Measurements from ENCODE around the gene CYFIP2. TPM values are rescaled to one million over a fixed set of nuclear protein-coding genes. Genes with fewer than 3 reads are reported as not detected.

The CYFIP2 gene
- total and polyA plus RNA-seq, 11 donors, result 23.2 to 62.7 (median 37.4) TPM

- intact Hi-C loops (cut with DNase I), result no loop called here
- peak overlapping the region in 3 of 12 donors; percentile 1 to 87 (median 26) for H3K27ac ChIP-seq
These were observed 4.8 kb downstream of the CYFIP2 start for GRCh38 chr5:157270771-157271170.

DNA sequence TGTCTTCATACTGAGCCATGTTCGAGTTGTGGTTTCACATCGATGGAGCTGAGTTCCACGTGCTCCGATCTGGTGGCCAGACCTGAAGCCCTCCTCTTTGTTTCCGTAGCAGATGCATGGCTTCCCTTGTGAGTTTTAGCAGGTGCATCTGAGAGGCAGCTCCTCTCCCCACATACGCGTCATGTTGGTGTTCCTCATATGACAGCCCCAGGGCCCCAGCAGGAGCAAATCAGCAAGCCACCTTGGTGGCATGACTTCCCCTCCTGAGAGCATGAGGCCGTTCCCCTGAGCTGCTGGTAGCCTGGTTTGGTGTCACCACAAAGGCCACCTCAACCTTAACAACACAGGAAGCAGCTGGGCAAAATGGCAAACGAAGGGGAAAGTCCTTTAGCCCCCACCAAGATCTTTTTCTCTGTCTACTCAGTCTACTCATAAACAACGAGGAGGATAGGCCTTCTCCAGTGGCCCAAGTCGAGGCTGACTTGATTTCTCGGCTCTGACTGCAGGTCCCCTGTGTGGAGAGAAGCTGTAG is 5.9 kb downstream of the CYFIP2 start:
- peak overlapping the region in 4 of 12 donors; percentile 1 to 87 (median 31) for H3K27ac ChIP-seq

More at GRCh38 chr5:157270771-157271170, 4.8 kb downstream of the CYFIP2 start:
- H3K4me1 ChIP-seq, result peaks cover 0 to 90% (median 15%) of the 10 kb centered on the region in 12 donors
- H3K36me3 ChIP-seq, result no peaks in the 10 kb centered on the region
- 57 to 75% (median 68%) methylated on average over 3 of the region's 3 CpGs for WGBS, 4 donors
- ATAC-seq (no peak), DNase-seq (no peak)
- H3K27me3 ChIP-seq, result peaks cover 0 to 5% (median 0%) of the 10 kb centered on the region in 9 donors
- H3K9me3 ChIP-seq, result no peaks in the 10 kb centered on the region
- TF ChIP-seq, protein P1, sequence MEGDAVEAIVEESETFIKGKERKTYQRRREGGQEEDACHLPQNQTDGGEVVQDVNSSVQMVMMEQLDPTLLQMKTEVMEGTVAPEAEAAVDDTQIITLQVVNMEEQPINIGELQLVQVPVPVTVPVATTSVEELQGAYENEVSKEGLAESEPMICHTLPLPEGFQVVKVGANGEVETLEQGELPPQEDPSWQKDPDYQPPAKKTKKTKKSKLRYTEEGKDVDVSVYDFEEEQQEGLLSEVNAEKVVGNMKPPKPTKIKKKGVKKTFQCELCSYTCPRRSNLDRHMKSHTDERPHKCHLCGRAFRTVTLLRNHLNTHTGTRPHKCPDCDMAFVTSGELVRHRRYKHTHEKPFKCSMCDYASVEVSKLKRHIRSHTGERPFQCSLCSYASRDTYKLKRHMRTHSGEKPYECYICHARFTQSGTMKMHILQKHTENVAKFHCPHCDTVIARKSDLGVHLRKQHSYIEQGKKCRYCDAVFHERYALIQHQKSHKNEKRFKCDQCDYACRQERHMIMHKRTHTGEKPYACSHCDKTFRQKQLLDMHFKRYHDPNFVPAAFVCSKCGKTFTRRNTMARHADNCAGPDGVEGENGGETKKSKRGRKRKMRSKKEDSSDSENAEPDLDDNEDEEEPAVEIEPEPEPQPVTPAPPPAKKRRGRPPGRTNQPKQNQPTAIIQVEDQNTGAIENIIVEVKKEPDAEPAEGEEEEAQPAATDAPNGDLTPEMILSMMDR (IDR thresholded peaks at IDR 0.05), result no peak
- no peak for TF ChIP-seq POLR2A (IDR thresholded peaks at IDR 0.05)
- H3K4me3 ChIP-seq, result no peak overlapping the region

GRCh38 chr5:157273131-157273556 is 7.2 kb downstream of the CYFIP2 start:
- Histone ChIP-seq H3K27ac (peak overlapping the region in 2 of 12 donors; percentile 54 to 87), H3K27me3 (no peaks in the 10 kb centered on the region), H3K4me3 (peak overlapping the region in 1 of 12 donors; percentile 22), H3K9me3 (no peaks in the 10 kb centered on the region), H3K36me3 (no peaks in the 10 kb centered on the region), H3K4me1 (peaks cover 0 to 81% (median 6%) of the 10 kb centered on the region in 12 donors)
- TF ChIP-seq, protein P1 (IDR thresholded peaks at IDR 0.05), result no peak
- no peak for TF ChIP-seq POLR2A (IDR thresholded peaks at IDR 0.05)
- intact Hi-C loops (cut with DNase I), result no loop called here
- DNase-seq (no peak), ATAC-seq (peak in 2 of 4 donors; percentile 29 to 56)
- 41 to 72% (median 60%) methylated on average over 1 of the region's 1 CpG for WGBS, 4 donors

More for the DNA sequence above, 5.9 kb downstream of the CYFIP2 start:
- intact Hi-C loops (cut with DNase I), result no loop called here
- peak in 1 of 5 donors; percentile 35 for DNase-seq
- Histone ChIP-seq H3K36me3 (no peaks in the 10 kb centered on the region), H3K4me1 (peaks cover 0 to 86% (median 11%) of the 10 kb centered on the region in 12 donors), H3K9me3 (no peaks in the 10 kb centered on the region), H3K27me3 (peaks cover 0 to 5% (median 0%) of the 10 kb centered on the region in 9 donors), H3K4me3 (peak overlapping the region in 1 of 12 donors; percentile 22)
- 75 to 90% (median 84%) methylated on average over 7 to 12 of the region's 12 CpGs for WGBS, 4 donors
- no peak for TF ChIP-seq POLR2A (IDR thresholded peaks at IDR 0.05)
- TF ChIP-seq, protein P1 (IDR thresholded peaks at IDR 0.05), result no peak
- ATAC-seq, result peak in 2 of 4 donors; percentile 11 to 27

DNA sequence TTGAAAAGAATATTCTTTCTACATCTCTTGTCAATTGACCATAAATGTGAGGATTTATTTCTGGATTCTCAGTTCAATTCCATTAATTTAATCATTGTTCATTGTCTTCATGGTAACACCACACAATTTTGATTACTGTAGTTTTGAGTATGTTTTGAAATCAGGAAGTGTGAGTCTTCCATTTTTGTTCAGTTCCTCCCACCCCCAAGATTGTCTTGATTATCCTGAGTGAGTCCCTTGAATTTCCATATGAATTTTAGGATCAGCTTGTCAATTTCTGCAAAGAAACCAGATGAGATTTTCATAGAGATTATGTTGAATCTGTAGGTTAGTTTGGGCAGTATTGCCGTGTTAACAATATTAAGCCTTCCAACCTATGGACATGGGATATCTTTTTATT is 9.5 kb downstream of the CYFIP2 start:
- ATAC-seq (no peak), DNase-seq (no peak)
- no peak for TF ChIP-seq POLR2A (IDR thresholded peaks at IDR 0.05)
- TF ChIP-seq, protein P1 (IDR thresholded peaks at IDR 0.05), result no peak
- Histone ChIP-seq H3K4me1 (peaks cover 0 to 67% (median 3%) of the 10 kb centered on the region in 12 donors), H3K9me3 (no peaks in the 10 kb centered on the region), H3K36me3 (no peaks in the 10 kb centered on the region), H3K27ac (no peak overlapping the region), H3K27me3 (no peaks in the 10 kb centered on the region), H3K4me3 (no peak overlapping the region)
- 91 to 98% (median 95%) methylated on average over 1 of the region's 1 CpG for WGBS, 4 donors
- intact Hi-C loops (cut with DNase I), result no loop called here
